IPS DF 6.9 (cell line): ENCODE measurements around the gene FAM186B.
"Not testable (repeated sequence)": the region's sequence is repeated elsewhere in the genome, so short reads cannot be mapped to it uniquely, and the experiment has no call there.

Source experiments
- DNase-seq: peaks from one replicate; pipeline ENCODE4 v3.0.0-alpha.2; 2013; ENCODE audit warnings: low read depth, low spot score
- H3K27ac ChIP-seq: one replicate; pipeline ENCODE4 v1.5.1; 2013; ENCODE audit warnings: low read length, control low read depth
- H3K27me3 ChIP-seq: 2 replicates; pipeline ENCODE4 v1.6.1; 2013; ENCODE audit warnings: mild to moderate bottlenecking, low read length; ENCODE audit not compliant: control insufficient read depth, insufficient read depth
- H3K36me3 ChIP-seq: 2 replicates; pipeline ENCODE4 v1.6.1; 2013; ENCODE audit warnings: low read length; ENCODE audit not compliant: control insufficient read depth, insufficient read depth
- H3K4me1 ChIP-seq: 2 replicates; pipeline ENCODE4 v1.6.1; 2013; ENCODE audit warnings: low read length; ENCODE audit not compliant: control insufficient read depth, insufficient read depth
- H3K4me3 ChIP-seq: 2 replicates; pipeline ENCODE4 v1.5.1; 2013; ENCODE audit warnings: mild to moderate bottlenecking, low read length
- H3K9me3 ChIP-seq: 2 replicates; pipeline ENCODE4 v1.6.1; 2013; ENCODE audit warnings: low read length, inconsistent platforms; ENCODE audit not compliant: control insufficient read depth, insufficient read depth
- WGBS: extraction: QIAGEN DNeasy Blood & Tissue Kit; methylation state at CpG from one replicate; pipeline ENCODE4 v1.1.7; 2013; ENCODE audit warnings: mixed read lengths, missing lambda C conversion rate; ENCODE audit not compliant: insufficient read length, insufficient coverage; 5-methylcytosine and 5-hydroxymethylcytosine counted together

FAM186B gene, protein sequence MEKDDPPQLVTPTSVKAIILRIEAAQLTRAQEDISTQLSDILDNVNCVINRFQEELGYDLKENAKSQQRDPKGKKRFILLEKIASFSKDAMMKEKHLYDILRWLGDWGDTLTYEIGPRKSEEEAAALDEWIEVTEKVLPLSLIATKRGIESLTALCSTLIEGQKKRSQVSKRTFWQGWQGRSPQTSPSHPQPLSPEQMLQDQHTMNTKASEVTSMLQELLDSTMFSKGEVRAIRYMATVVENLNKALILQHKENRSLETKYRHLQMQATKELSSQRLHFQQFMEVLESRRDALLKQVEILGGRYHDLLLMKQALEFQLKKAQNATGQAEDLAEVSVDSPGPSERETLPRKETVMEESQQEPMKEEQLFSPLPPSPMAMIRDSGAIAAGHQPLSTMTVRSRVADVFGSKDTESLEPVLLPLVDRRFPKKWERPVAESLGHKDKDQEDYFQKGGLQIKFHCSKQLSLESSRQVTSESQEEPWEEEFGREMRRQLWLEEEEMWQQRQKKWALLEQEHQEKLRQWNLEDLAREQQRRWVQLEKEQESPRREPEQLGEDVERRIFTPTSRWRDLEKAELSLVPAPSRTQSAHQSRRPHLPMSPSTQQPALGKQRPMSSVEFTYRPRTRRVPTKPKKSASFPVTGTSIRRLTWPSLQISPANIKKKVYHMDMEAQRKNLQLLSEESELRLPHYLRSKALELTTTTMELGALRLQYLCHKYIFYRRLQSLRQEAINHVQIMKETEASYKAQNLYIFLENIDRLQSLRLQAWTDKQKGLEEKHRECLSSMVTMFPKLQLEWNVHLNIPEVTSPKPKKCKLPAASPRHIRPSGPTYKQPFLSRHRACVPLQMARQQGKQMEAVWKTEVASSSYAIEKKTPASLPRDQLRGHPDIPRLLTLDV

DNA sequence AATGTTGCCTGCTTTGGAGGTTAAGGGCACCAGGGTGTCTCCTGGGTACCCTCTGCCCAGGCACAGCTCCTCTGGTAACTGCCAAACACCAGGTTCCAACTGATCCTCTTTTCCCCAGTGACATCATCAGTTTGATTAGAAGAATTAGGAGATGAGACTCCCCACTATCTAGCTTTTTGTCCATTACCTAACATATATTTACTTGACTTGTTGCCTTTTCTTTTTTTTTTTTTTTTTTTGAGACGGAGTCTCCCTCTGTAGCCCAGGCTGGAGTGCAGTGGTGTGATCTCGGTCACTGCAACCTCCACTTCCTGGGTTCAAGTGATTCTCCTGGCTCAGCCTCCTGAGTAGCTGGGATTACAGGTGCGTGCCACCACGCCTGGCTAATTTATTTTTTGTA, at the start of gene FAM186B:
Gene FAM186B (minus strand): TSS at position 101 of the 400 bp plus-strand sequence. CDS start 162 bp downstream, outside the sequence.
- H3K36me3 ChIP-seq, H3K27me3 ChIP-seq: not testable (repeated sequence)
- WGBS = no CpG with 5 or more reads among the region's 4 CpGs

DNA sequence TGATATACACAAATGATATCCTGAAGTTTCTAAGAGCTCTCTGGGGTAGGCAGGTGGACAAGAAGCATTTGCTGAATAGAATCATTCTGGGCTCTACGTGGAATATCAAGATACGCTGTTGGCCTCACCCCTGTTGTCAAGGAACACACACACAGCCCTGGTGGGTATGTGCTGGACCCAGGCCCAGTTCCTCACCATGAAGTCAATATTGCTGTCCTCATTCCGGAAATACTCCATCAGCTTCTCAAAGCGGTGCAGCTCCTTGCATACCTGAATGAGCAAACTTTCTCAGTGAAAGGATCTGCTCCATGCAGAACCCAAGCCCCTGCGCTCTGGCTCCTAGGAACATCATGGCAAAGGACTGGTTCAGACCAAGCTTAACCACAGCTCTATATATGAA, 49.3 kb upstream of the FAM186B start:
- no peak overlapping the region for H3K27ac ChIP-seq
- no peak overlapping the region for H3K4me3 ChIP-seq
- H3K9me3 ChIP-seq = no peaks in the 10 kb centered on the region
- no CpG with 5 or more reads among the region's 5 CpGs for WGBS
- H3K36me3 ChIP-seq = peaks cover 22% of the 10 kb centered on the region
- H3K27me3 ChIP-seq = no peaks in the 10 kb centered on the region
- 0 out of 2 replicates have a peak, but pooled peaks cover 2% of the 10 kb centered on the region for H3K4me1 ChIP-seq
- no peak for DNase-seq

More for the DNA sequence above, at the start of gene FAM186B:
- not testable (repeated sequence) for H3K4me1 ChIP-seq, H3K4me3 ChIP-seq, DNase-seq, H3K27ac ChIP-seq, H3K9me3 ChIP-seq

DNA sequence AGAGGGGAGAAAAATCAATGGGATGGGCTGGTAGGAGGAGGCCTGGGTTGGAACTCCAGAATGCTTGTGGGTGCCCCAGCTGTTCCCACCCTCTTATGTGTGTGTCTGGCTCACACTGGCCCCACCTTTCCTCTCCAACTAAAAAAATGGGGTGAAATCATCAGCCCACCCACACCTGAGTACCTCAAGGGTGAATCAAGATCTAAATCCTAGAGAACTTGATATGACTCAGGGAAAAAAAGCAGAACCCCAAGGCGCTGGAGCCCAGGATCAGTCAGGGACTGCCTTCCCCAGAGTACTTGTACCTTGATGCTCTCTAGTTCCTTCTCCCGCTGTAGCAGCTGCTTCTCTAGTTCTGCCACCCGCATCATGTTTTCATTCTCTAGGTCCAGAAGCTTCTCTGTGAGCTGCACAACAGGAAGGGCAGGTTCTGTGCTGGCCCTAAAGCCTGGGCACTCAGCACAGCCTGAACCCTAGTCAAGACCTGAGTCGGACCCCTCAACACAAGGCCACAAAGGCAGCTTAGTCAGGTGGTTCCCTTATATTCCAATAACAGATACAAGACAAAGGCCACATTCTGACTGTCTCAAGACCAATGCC, 47.6 kb upstream of the FAM186B start:
- no CpG with 5 or more reads among the region's 4 CpGs for WGBS
- H3K9me3 ChIP-seq = no peaks in the 10 kb centered on the region
- no peak for DNase-seq

DNA sequence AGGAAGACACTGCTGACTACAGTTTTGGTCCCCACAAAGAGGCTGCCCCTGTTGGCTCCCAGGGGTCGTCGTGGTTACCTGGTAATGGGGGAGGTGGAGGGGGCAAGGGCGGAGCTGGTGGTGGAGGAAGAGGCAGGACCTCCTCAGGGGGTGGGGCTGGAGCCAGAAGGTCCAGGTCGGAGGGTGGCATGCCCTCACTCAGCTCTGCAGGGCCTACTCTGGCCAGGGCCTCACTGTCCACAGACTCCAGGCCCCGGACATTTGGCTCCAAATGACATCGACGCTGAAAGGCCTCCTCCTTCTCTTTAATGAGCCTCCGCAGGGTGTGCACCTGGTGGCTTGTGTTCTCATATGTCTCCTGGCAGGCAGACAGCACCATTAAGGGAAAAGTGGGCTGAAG, 46.4 kb upstream of the FAM186B start:
- H3K4me1 ChIP-seq = peaks cover 2% of the 10 kb centered on the region; the same call in 1 of the 2 replicates
- H3K36me3 ChIP-seq = peaks cover 29% of the 10 kb centered on the region
- WGBS = no CpG with 5 or more reads among the region's 8 CpGs
- no peaks in the 10 kb centered on the region for H3K27me3 ChIP-seq
- DNase-seq = no peak
- H3K9me3 ChIP-seq = no peaks in the 10 kb centered on the region
- no peak overlapping the region for H3K27ac ChIP-seq
- no peak overlapping the region for H3K4me3 ChIP-seq

More for the DNA sequence above, 47.6 kb upstream of the FAM186B start:
- Histone ChIP-seq H3K27ac (no peak overlapping the region), H3K4me3 (no peak overlapping the region), H3K36me3 (peaks cover 29% of the 10 kb centered on the region), H3K4me1 (peaks cover 2% of the 10 kb centered on the region; the same call in 1 of the 2 replicates), H3K27me3 (no peaks in the 10 kb centered on the region)

DNA sequence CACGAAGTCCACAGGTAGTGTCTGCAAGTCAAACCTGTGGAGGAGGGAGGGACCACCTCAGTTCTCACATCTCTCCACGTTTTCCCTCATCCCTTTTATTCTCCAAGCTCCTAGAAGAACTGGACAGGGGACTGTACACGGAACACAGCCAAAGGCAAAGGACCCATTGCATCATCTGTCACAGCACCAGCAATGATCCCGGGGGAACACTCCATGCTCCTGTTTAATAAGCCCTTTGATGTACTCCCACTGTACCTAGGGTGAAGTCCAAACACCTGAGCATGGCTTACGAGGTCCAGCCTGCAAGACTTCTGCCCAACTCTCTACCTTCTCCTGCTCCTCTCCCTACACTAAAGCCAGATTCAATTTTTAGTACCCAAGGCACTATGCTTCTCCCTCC, 44.5 kb upstream of the FAM186B start:
- no peak for DNase-seq
- WGBS = no CpG with 5 or more reads among the region's 5 CpGs
- no peaks in the 10 kb centered on the region for H3K27me3 ChIP-seq
- H3K4me1 ChIP-seq = peaks cover 2% of the 10 kb centered on the region; the same call in 1 of the 2 replicates
- H3K36me3 ChIP-seq = peaks cover 26% of the 10 kb centered on the region
- no peaks in the 10 kb centered on the region for H3K9me3 ChIP-seq
- no peak overlapping the region for H3K27ac ChIP-seq
- H3K4me3 ChIP-seq = no peak overlapping the region

DNA sequence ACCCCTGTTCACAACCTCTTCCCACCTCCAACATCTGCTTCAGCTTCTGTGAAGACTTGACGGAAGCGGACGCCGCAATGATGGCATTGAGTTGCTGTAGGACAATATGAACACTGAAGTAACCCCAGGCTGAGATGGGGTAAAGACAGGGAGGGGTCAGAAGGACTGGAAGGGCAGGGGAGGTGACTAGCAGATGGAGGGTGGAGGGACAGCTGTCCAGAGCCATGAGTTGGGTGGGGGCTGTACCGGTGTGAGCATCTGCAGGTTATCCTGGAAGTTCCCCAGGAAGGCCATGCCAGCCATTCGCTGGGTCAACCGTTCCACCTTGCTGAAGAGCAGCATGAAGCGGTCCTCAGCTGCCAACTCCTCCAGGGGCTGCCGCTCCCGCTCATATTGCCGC, 44.0 kb upstream of the FAM186B start:
- DNase-seq = no peak
- H3K27me3 ChIP-seq = no peaks in the 10 kb centered on the region
- H3K27ac ChIP-seq = no peak overlapping the region
- H3K9me3 ChIP-seq = no peaks in the 10 kb centered on the region
- WGBS = no CpG with 5 or more reads among the region's 11 CpGs
- no peak overlapping the region for H3K4me3 ChIP-seq
- peaks cover 26% of the 10 kb centered on the region for H3K36me3 ChIP-seq
- H3K4me1 ChIP-seq = peaks cover 2% of the 10 kb centered on the region; the same call in 1 of the 2 replicates

DNA sequence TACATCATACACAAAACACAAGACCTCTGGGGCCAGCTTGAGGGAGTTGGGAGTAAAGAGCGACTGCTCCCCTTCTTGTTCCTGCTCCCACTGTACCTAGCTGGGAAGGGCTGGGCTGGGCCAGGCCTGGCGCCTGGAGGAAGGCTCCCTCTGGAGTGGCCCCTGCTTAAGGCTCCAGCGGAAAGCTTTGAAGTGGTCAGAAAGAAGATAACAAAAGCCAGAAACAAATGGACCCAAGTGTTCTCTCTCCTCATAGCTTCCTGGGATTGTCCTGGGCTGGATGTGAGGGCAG, 43.2 kb upstream of the FAM186B start:
- no peak overlapping the region for H3K27ac ChIP-seq
- H3K4me3 ChIP-seq = no peak overlapping the region
- peaks cover 32% of the 10 kb centered on the region for H3K36me3 ChIP-seq
- WGBS = no CpG with 5 or more reads among the region's 3 CpGs
- H3K27me3 ChIP-seq = no peaks in the 10 kb centered on the region
- DNase-seq = no peak
- H3K9me3 ChIP-seq = no peaks in the 10 kb centered on the region
- H3K4me1 ChIP-seq = peaks cover 2% of the 10 kb centered on the region; the same call in 1 of the 2 replicates

DNA sequence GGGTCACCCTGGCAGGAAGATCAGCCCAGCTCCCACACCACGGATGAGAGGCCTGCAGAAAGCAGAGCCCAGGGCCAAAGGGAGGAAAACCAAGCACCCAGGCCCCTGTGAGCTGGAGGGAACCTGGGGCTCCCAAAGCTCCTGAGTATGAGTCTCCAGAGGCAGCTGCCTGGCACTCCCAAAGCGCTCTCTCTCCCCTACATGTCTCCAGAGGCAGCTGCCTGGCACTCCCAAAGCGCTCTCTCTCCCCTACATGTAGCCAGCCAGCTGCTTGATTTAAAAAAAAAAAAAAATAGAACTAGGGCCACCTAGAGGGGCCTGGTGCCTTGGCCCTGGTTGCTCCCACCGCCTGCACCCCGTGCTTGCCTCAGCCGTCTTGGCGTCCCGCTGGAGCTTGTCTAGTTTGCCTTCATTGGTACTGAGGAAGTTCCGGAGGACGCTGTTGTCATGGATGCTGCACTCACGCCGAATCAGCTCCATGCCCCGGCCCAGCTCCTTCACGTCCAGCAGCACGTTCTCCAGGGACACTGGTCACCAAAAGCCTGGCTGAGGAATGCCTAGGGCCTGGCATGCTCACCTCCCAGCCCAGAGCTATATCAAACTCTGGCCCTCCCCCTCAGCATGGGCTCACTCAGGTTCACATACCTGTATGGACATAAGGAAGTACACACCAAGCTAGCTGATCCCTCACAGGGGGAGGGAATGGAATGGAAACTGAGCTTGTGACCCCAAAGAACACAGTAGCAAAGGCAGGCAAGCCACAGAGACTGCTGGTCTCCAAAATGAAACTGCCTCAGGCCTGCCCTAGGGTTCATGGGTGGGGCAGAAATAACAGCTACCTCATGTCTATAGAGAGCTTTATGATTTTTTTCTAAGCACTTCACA, 42.6 kb upstream of the FAM186B start:
- Histone ChIP-seq H3K27me3 (no peaks in the 10 kb centered on the region), H3K36me3 (peaks cover 28% of the 10 kb centered on the region), H3K4me3 (no peak overlapping the region), H3K27ac (no peak overlapping the region), H3K4me1 (peaks cover 2% of the 10 kb centered on the region; the same call in 1 of the 2 replicates), H3K9me3 (no peaks in the 10 kb centered on the region)
- DNase-seq = no peak
- no CpG with 5 or more reads among the region's 15 CpGs for WGBS

DNA sequence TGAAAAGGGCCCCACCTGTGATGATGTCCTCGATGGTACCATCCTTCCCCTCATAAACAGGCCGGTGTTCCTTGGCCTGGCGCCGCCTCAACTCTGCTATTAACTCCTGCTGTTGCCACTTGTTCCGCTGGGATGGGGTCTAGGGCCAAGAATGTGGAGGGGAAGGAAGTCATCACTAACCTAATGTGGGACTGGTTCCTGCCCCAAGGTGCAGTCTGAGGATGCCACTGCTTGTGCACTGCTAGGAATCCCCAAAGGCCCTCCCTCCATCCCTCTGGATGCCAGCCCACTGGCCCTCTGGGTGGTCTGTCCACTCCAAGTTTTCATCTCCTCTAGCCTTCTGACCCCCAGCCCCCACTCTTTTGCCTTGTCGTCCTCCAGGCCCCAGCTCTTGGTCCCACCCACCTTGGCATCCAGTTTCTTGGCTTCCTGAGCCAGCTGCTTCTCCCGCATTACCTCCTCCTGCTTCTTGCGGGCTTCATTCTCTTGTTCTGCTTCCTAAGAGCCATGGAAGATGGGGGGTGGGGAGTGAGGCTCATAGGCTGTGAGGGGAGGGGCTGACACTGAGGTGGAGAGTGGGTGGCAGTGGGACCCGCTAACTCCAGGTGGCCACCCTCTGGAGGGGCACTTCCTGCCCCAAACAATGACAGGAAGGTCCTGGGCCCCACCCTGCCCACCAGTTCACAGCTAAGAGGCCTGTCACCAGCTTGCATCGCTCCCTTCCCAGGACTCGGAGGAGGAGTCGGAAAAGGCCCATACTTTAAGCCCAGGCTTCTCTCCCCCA, 41.6 kb upstream of the FAM186B start:
- Histone ChIP-seq H3K9me3 (no peaks in the 10 kb centered on the region), H3K36me3 (peaks cover 34% of the 10 kb centered on the region), H3K27ac (no peak overlapping the region), H3K4me1 (peaks cover 2% of the 10 kb centered on the region; the same call in 1 of the 2 replicates), H3K27me3 (no peaks in the 10 kb centered on the region), H3K4me3 (no peak overlapping the region)
- no CpG with 5 or more reads among the region's 12 CpGs for WGBS
- no peak for DNase-seq
